Measurements from ENCODE around the gene NBAS. TPM values are rescaled to one million over a fixed set of nuclear protein-coding genes. Genes with fewer than 3 reads are reported as not detected.

The NBAS gene
- total RNA-seq, 1 donor from 2014 or later, result 57.6 TPM

DNA sequence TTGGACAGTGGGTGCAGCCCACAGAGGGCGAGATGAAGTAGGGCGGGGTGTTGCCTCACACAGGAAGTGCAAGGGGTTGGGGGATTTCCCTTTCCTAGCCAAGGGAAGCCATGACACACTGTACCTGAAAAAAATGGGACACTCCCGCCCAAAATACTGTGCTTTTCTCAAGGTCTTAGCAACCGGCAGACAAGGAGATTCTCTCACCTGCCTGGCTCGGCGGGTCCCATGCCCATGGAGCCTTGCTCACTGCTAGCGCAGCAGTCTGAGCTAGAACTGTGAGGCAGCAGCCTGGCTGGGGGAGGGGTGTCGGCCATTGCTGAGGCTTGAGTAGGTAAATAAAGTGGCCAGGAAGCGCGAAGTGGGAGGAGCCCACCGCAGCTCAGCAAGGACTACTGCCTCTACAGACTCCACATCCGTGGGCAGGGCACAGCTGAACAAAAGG is 244.7 kb downstream of the NBAS start:
- H3K4me1 Mint-ChIP-seq (ENCODE audit: low read depth, unreplicated experiment), result peaks cover 5% of the 10 kb centered on the region
- H4K20me1 ChIP-seq (ENCODE audit: insufficient read depth, low read length), result peaks cover 27% of the 10 kb centered on the region
- no peak for TF ChIP-seq EZH2 (IDR thresholded peaks at IDR 0.05; ENCODE audit: insufficient read depth, low read length)
- TF ChIP-seq, protein P1, sequence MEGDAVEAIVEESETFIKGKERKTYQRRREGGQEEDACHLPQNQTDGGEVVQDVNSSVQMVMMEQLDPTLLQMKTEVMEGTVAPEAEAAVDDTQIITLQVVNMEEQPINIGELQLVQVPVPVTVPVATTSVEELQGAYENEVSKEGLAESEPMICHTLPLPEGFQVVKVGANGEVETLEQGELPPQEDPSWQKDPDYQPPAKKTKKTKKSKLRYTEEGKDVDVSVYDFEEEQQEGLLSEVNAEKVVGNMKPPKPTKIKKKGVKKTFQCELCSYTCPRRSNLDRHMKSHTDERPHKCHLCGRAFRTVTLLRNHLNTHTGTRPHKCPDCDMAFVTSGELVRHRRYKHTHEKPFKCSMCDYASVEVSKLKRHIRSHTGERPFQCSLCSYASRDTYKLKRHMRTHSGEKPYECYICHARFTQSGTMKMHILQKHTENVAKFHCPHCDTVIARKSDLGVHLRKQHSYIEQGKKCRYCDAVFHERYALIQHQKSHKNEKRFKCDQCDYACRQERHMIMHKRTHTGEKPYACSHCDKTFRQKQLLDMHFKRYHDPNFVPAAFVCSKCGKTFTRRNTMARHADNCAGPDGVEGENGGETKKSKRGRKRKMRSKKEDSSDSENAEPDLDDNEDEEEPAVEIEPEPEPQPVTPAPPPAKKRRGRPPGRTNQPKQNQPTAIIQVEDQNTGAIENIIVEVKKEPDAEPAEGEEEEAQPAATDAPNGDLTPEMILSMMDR (IDR thresholded peaks at IDR 0.05; ENCODE audit: insufficient read depth, low read depth, low read length), result no peak
- H3K79me2 ChIP-seq (ENCODE audit: insufficient read depth, low read length), result no peaks in the 10 kb centered on the region
- H3K27me3 Mint-ChIP-seq (ENCODE audit: low read depth, unreplicated experiment), result no peaks in the 10 kb centered on the region
- H3K4me3 Mint-ChIP-seq (ENCODE audit: unreplicated experiment), result no peak overlapping the region
- H3K4me2 ChIP-seq (ENCODE audit: low read length), result no peak overlapping the region
- no peak for FAIRE-seq
- no peak overlapping the region for H3K27ac ChIP-seq (ENCODE audit: low read depth, low read length)
- no peaks in the 10 kb centered on the region for H3K4me1 ChIP-seq (ENCODE audit: insufficient read depth, low read length)
- H3K27ac Mint-ChIP-seq (ENCODE audit: unreplicated experiment), result no peak overlapping the region
- peaks cover 2% of the 10 kb centered on the region for H3K9me3 Mint-ChIP-seq (ENCODE audit: unreplicated experiment)
- no peak overlapping the region for H3K9ac ChIP-seq (ENCODE audit: low read length)
- H3K9me3 ChIP-seq (ENCODE audit: insufficient read depth, low read depth, low read length), result no peaks in the 10 kb centered on the region
- H3K4me3 ChIP-seq (ENCODE audit: insufficient read depth, low read depth, low read length), result no peak overlapping the region
- DNase-seq (ENCODE audit: low read depth), result no peak
- H3K36me3 ChIP-seq (ENCODE audit: insufficient read depth, low read length), result no peaks in the 10 kb centered on the region
- H2AFZ ChIP-seq (ENCODE audit: low read depth, low read length), result no peak overlapping the region
- H3K27me3 ChIP-seq (ENCODE audit: insufficient read depth, low read length), result no peaks in the 10 kb centered on the region
- H3K36me3 Mint-ChIP-seq (ENCODE audit: low read depth, unreplicated experiment), result peaks cover 38% of the 10 kb centered on the region

DNA sequence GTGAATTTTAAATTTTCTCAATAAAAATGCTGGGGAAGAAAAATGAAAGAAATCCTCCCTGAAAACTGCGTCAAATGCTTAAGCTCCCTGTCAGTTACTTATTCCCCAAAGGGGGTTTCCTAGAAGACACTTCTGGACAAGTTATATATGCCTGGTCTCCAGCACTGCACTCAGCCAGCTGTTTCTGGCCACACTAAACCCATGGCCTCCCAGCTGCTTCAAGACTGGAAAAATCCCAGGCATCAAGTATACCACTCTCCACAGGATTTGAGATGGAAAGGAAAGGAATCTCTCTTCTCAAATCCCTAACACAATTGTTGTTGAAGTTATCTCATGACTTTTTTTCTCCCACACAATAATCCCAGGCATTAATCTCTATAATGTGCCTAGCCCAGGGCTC is 245.7 kb downstream of the NBAS start:
- no peak overlapping the region for H3K4me2 ChIP-seq (ENCODE audit: low read length)
- no peaks in the 10 kb centered on the region for H3K79me2 ChIP-seq (ENCODE audit: insufficient read depth, low read length)
- H2AFZ ChIP-seq (ENCODE audit: low read depth, low read length), result no peak overlapping the region
- no peak for TF ChIP-seq EZH2 (IDR thresholded peaks at IDR 0.05; ENCODE audit: insufficient read depth, low read length)
- TF ChIP-seq, protein P1 (IDR thresholded peaks at IDR 0.05; ENCODE audit: insufficient read depth, low read depth, low read length), result no peak
- no peak overlapping the region for H3K9ac ChIP-seq (ENCODE audit: low read length)
- H3K4me1 Mint-ChIP-seq (ENCODE audit: low read depth, unreplicated experiment), result peaks cover 11% of the 10 kb centered on the region
- H3K4me1 ChIP-seq (ENCODE audit: insufficient read depth, low read length), result no peaks in the 10 kb centered on the region
- H3K4me3 ChIP-seq (ENCODE audit: insufficient read depth, low read depth, low read length), result no peak overlapping the region
- no peaks in the 10 kb centered on the region for H3K27me3 Mint-ChIP-seq (ENCODE audit: low read depth, unreplicated experiment)
- H3K36me3 ChIP-seq (ENCODE audit: insufficient read depth, low read length), result no peaks in the 10 kb centered on the region
- H3K27ac ChIP-seq (ENCODE audit: low read depth, low read length), result no peak overlapping the region
- H3K27ac Mint-ChIP-seq (ENCODE audit: unreplicated experiment), result no peak overlapping the region
- peaks cover 34% of the 10 kb centered on the region for H4K20me1 ChIP-seq (ENCODE audit: insufficient read depth, low read length)
- DNase-seq (ENCODE audit: low read depth), result no peak
- H3K4me3 Mint-ChIP-seq (ENCODE audit: unreplicated experiment), result no peak overlapping the region
- FAIRE-seq, result no peak
- no peaks in the 10 kb centered on the region for H3K9me3 ChIP-seq (ENCODE audit: insufficient read depth, low read depth, low read length)
- H3K9me3 Mint-ChIP-seq (ENCODE audit: unreplicated experiment), result peaks cover 2% of the 10 kb centered on the region
- H3K27me3 ChIP-seq (ENCODE audit: insufficient read depth, low read length), result no peaks in the 10 kb centered on the region
- H3K36me3 Mint-ChIP-seq (ENCODE audit: low read depth, unreplicated experiment), result peaks cover 29% of the 10 kb centered on the region

DNA sequence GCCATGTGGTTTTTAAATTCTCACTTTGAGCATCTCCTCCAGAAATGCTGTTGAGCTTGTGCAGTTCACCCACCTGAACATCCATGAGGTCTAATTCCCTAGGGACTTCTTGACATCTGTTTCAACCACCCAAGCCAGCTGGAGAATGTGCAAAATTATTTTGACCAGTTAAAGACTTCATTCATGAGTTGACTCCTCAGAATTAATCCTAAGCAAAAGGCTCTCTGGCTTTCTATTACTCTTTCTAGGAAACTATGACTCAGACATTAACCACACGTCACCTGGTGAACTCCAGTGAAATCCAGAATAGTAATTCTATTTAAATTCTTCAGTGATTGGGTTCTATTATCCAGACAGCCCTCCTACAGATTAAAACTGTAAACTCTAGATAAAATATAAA is 247.5 kb downstream of the NBAS start:
- no peak overlapping the region for H3K27ac Mint-ChIP-seq (ENCODE audit: unreplicated experiment)
- no peak overlapping the region for H2AFZ ChIP-seq (ENCODE audit: low read depth, low read length)
- H3K36me3 Mint-ChIP-seq (ENCODE audit: low read depth, unreplicated experiment), result peaks cover 19% of the 10 kb centered on the region
- H3K9ac ChIP-seq (ENCODE audit: low read length), result no peak overlapping the region
- no peaks in the 10 kb centered on the region for H3K36me3 ChIP-seq (ENCODE audit: insufficient read depth, low read length)
- H3K4me1 Mint-ChIP-seq (ENCODE audit: low read depth, unreplicated experiment), result peaks cover 12% of the 10 kb centered on the region
- no peak overlapping the region for H3K4me3 ChIP-seq (ENCODE audit: insufficient read depth, low read depth, low read length)
- H4K20me1 ChIP-seq (ENCODE audit: insufficient read depth, low read length), result peaks cover 37% of the 10 kb centered on the region
- DNase-seq (ENCODE audit: low read depth) (peak; percentile 77), FAIRE-seq (no peak)
- no peaks in the 10 kb centered on the region for H3K27me3 ChIP-seq (ENCODE audit: insufficient read depth, low read length)
- no peak for TF ChIP-seq EZH2 (IDR thresholded peaks at IDR 0.05; ENCODE audit: insufficient read depth, low read length)
- TF ChIP-seq, protein P1 (IDR thresholded peaks at IDR 0.05; ENCODE audit: insufficient read depth, low read depth, low read length), result no peak
- H3K9me3 Mint-ChIP-seq (ENCODE audit: unreplicated experiment), result no peaks in the 10 kb centered on the region
- H3K4me3 Mint-ChIP-seq (ENCODE audit: unreplicated experiment), result no peak overlapping the region
- H3K9me3 ChIP-seq (ENCODE audit: insufficient read depth, low read depth, low read length), result no peaks in the 10 kb centered on the region
- H3K4me2 ChIP-seq (ENCODE audit: low read length), result no peak overlapping the region
- no peaks in the 10 kb centered on the region for H3K79me2 ChIP-seq (ENCODE audit: insufficient read depth, low read length)
- H3K27ac ChIP-seq (ENCODE audit: low read depth, low read length), result no peak overlapping the region
- H3K4me1 ChIP-seq (ENCODE audit: insufficient read depth, low read length), result no peaks in the 10 kb centered on the region
- no peaks in the 10 kb centered on the region for H3K27me3 Mint-ChIP-seq (ENCODE audit: low read depth, unreplicated experiment)

All from astrocyte (in vitro differentiated cells and primary cell).